Measurements from ENCODE around the gene INPP5A. TPM values are rescaled to one million over a fixed set of nuclear protein-coding genes. Genes with fewer than 3 reads are reported as not detected.

The INPP5A gene
- total RNA-seq, 1 donor from 2014 or later, result 35.4 TPM

- no peak for DNase-seq (ENCODE audit: low read depth, low spot score)
- H3K4me3 Mint-ChIP-seq, result no peak overlapping the region
- no peak for TF ChIP-seq CTCF (conservative IDR thresholded peaks at IDR 0.05)
- H3K27me3 Mint-ChIP-seq (ENCODE audit: low read depth), result peaks cover 88% of the 10 kb centered on the region
- no peak overlapping the region for H3K27ac Mint-ChIP-seq (ENCODE audit: unreplicated experiment)
- peaks cover 18% of the 10 kb centered on the region for H3K36me3 Mint-ChIP-seq (ENCODE audit: low read depth)
- H3K4me1 Mint-ChIP-seq, result peaks cover 35% of the 10 kb centered on the region
- peaks cover 3% of the 10 kb centered on the region for H3K9me3 Mint-ChIP-seq
Observed at GRCh38 chr10:132710746-132711612, 173.4 kb downstream of the INPP5A start.

GRCh38 chr10:132711613-132712121, 174.1 kb downstream of the INPP5A start:
- H3K27ac Mint-ChIP-seq (ENCODE audit: unreplicated experiment), result no peak overlapping the region
- TF ChIP-seq CTCF (conservative IDR thresholded peaks at IDR 0.05), result no peak
- peaks cover 42% of the 10 kb centered on the region for H3K4me1 Mint-ChIP-seq
- peaks cover 11% of the 10 kb centered on the region for H3K36me3 Mint-ChIP-seq (ENCODE audit: low read depth)
- no peak overlapping the region for H3K4me3 Mint-ChIP-seq
- H3K9me3 Mint-ChIP-seq, result no peaks in the 10 kb centered on the region
- DNase-seq (ENCODE audit: low read depth, low spot score), result no peak
- peaks cover 88% of the 10 kb centered on the region for H3K27me3 Mint-ChIP-seq (ENCODE audit: low read depth)

GRCh38 chr10:132712291-132712690, 174.7 kb downstream of the INPP5A start:
- Mint-ChIP-seq H3K9me3 (no peaks in the 10 kb centered on the region), H3K4me1 (peaks cover 43% of the 10 kb centered on the region), H3K36me3 (ENCODE audit: low read depth) (peaks cover 5% of the 10 kb centered on the region), H3K4me3 (no peak overlapping the region), H3K27ac (ENCODE audit: unreplicated experiment) (no peak overlapping the region), H3K27me3 (ENCODE audit: low read depth) (peaks cover 84% of the 10 kb centered on the region)
- no peak for DNase-seq (ENCODE audit: low read depth, low spot score)
- no peak for TF ChIP-seq CTCF (conservative IDR thresholded peaks at IDR 0.05)

- Mint-ChIP-seq H3K4me3 (no peak overlapping the region), H3K36me3 (ENCODE audit: low read depth) (peaks cover 4% of the 10 kb centered on the region), H3K27me3 (ENCODE audit: low read depth) (peaks cover 79% of the 10 kb centered on the region), H3K4me1 (peaks cover 43% of the 10 kb centered on the region), H3K27ac (ENCODE audit: unreplicated experiment) (no peak overlapping the region), H3K9me3 (no peaks in the 10 kb centered on the region)
- no peak for TF ChIP-seq CTCF (conservative IDR thresholded peaks at IDR 0.05)
- DNase-seq (ENCODE audit: low read depth, low spot score), result no peak
Observed at GRCh38 chr10:132712743-132713142, 175.2 kb downstream of the INPP5A start.

- H3K4me3 Mint-ChIP-seq, result peak overlapping the region; percentile 81
- DNase-seq (ENCODE audit: low read depth, low spot score), result peak; percentile 21
- H3K4me1 Mint-ChIP-seq, result peaks cover 43% of the 10 kb centered on the region
- no peaks in the 10 kb centered on the region for H3K9me3 Mint-ChIP-seq
- TF ChIP-seq CTCF (conservative IDR thresholded peaks at IDR 0.05), result no peak
- H3K27ac Mint-ChIP-seq (ENCODE audit: unreplicated experiment), result no peak overlapping the region
- peaks cover 71% of the 10 kb centered on the region for H3K27me3 Mint-ChIP-seq (ENCODE audit: low read depth)
- no peaks in the 10 kb centered on the region for H3K36me3 Mint-ChIP-seq (ENCODE audit: low read depth)
Observed at GRCh38 chr10:132713421-132714095, 176.0 kb downstream of the INPP5A start.
